OCI-LY7 (cell line): ENCODE measurements around the gene TUB. TPM values are rescaled to one million over a fixed set of nuclear protein-coding genes. Genes with fewer than 3 reads are reported as not detected.

Source experiments
- Bru-seq: library from RNA; stranded (reverse); fragments of 400-500 nt; gene quantifications from one replicate; lab custom pipeline; 2021; lab: Mats Ljungman, UMichigan
- BruChase-seq, 2 experiments: library from RNA; stranded (reverse); fragments of 400-500 nt; gene quantifications; one replicate each; lab custom pipeline; 2021; lab: Mats Ljungman, UMichigan
- BruUV-seq: library from RNA; stranded (reverse); fragments of 400-500 nt; replicated peaks from 2 replicates; lab custom pipeline; 2021; lab: Mats Ljungman, UMichigan
- CTCF ChIA-PET: fragments of 300-600 bp; sonication (Branson Sonifier 250); formaldehyde crosslinking; loops from one replicate; lab custom pipeline; 2022; ENCODE audit warnings: antibody characterized with exemption; ENCODE audit not compliant: unreplicated experiment; lab: Charles Lee
- POLR2A ChIA-PET: fragments of 300-600 bp; sonication (Branson Sonifier 250); formaldehyde crosslinking; loops from one replicate; lab custom pipeline; 2022; ENCODE audit warnings: antibody characterized with exemption; lab: Charles Lee
- DNase-seq: peaks from one replicate; pipeline ENCODE4 v3.0.0-alpha.2; 2015; ENCODE audit warnings: low spot score
- H2AFZ ChIP-seq: fragments of 200-600 bp; sonication (generic), shearing (Covaris generic); 2 replicates; pipeline ENCODE4 v1.6.1; 2014; ENCODE audit warnings: mild to moderate bottlenecking, antibody characterized with exemption, low read length, moderate library complexity
- H3K27ac ChIP-seq: fragments of 200-600 bp; sonication (generic); 2 replicates; pipeline ENCODE4 v1.5.1; 2014; ENCODE audit warnings: mixed run types, low read depth, mild to moderate bottlenecking, moderate library complexity, low read length, inconsistent platforms; ENCODE audit not compliant: poor library complexity, severe bottlenecking
- H3K36me3 ChIP-seq: fragments of 200-600 bp; sonication (generic); 2 replicates; pipeline ENCODE4 v1.6.1; 2014; ENCODE audit warnings: mild to moderate bottlenecking, antibody characterized with exemption, low read length, moderate library complexity, mixed read lengths; ENCODE audit not compliant: insufficient read depth
- H3K4me1 ChIP-seq: fragments of 200-600 bp; sonication (generic); 2 replicates; pipeline ENCODE4 v1.5.1; 2014; ENCODE audit warnings: mild to moderate bottlenecking, low read length; ENCODE audit not compliant: insufficient read depth, poor library complexity, severe bottlenecking
- H3K4me2 ChIP-seq: fragments of 200-600 bp; sonication (generic); 2 replicates; pipeline ENCODE4 v1.6.1; 2014; ENCODE audit warnings: mild to moderate bottlenecking, low read length
- H3K4me3 ChIP-seq: fragments of 200-600 bp; sonication (generic); 2 replicates; pipeline ENCODE4 v1.5.1; 2014; ENCODE audit warnings: mild to moderate bottlenecking, low read depth, low read length; ENCODE audit not compliant: poor library complexity, severe bottlenecking
- H3K79me2 ChIP-seq: fragments of 200-600 bp; sonication (generic); 2 replicates; pipeline ENCODE4 v1.6.1; 2016; ENCODE audit warnings: low read depth, mild to moderate bottlenecking, low read length, moderate library complexity, mixed read lengths; ENCODE audit not compliant: insufficient read depth
- H3K9me2 ChIP-seq: fragments of 200-600 bp; sonication (generic); 2 replicates; pipeline ENCODE4 v1.6.1; 2016; ENCODE audit warnings: mild to moderate bottlenecking, low read length, mixed read lengths; ENCODE audit not compliant: insufficient read depth
- H3K9me3 ChIP-seq: fragments of 200-600 bp; sonication (generic); 2 replicates; pipeline ENCODE4 v1.6.1; 2014; ENCODE audit warnings: mild to moderate bottlenecking, mixed run types, low read length, mixed read lengths
- H4K20me1 ChIP-seq: fragments of 200-600 bp; sonication (generic); 2 replicates; pipeline ENCODE4 v1.6.1; 2014; ENCODE audit warnings: mild to moderate bottlenecking, antibody characterized with exemption, low read length, moderate library complexity, mixed read lengths; ENCODE audit not compliant: insufficient read depth
- CTCF ChIP-seq: fragments of 200-600 bp; sonication (generic); conservative IDR thresholded peaks from 2 replicates; pipeline ENCODE4 v1.5.1; 2014; ENCODE audit warnings: mild to moderate bottlenecking, antibody characterized with exemption, low read length, moderate library complexity, mixed read lengths
- EZH2phosphoT487 ChIP-seq: fragments of 200-600 bp; sonication (generic); IDR thresholded peaks from 2 replicates; pipeline ENCODE4 v1.6.1; 2018; ENCODE audit warnings: low read depth, borderline replicate concordance, mild to moderate bottlenecking, mixed run types, antibody characterized with exemption, low read length, moderate library complexity, mixed read lengths
- intact Hi-C: fragments of 100-400 bp; cut with micrococcal nuclease; formaldehyde crosslinking; loops from one replicate; pipeline ENCODE4 v1.10.0; 2022; ENCODE audit not compliant: unreplicated experiment
- long read RNA-seq: library from polyadenylated mRNA; stranded (forward); transcript quantifications from one replicate; pipeline ENCODE4 v2.0.0, GENCODE V29; 2022
- total RNA-seq, 2 experiments: library from RNA; depleted of rRNA in 1 of 2; stranded (reverse); fragments of >200 nt in 1 of 2; shearing (Covaris generic) in 1 of 2; gene quantifications; 2 replicates each; pipeline ENCODE4 v1.2.3, GENCODE V29; 2014 to 2022

TUB gene
- total RNA-seq (2014; rRNA removed; shearing (Covaris generic)) (not detected in 2 replicates), total RNA-seq (2022) (not detected in 2 replicates), Bru-seq, nascent RNA (percentile 4 among the genes with signal in this experiment), BruChase-seq, experiment 1, labeled RNA remaining after a 6-hour chase (not detected), BruChase-seq, experiment 2, labeled RNA remaining after a 2-hour chase (not detected)
- long read RNA-seq: 0 reads

- no peaks in the 10 kb centered on the region for H3K4me1 ChIP-seq
- no peak for DNase-seq
- no peaks in the 10 kb centered on the region for H3K36me3 ChIP-seq
- no peaks in the 10 kb centered on the region for H3K79me2 ChIP-seq
- CTCF ChIA-PET: no interaction called here
- intact Hi-C loops: no loop called here
- H4K20me1 ChIP-seq: no peaks in the 10 kb centered on the region
- no peak within 1 kb of the TSS for H3K4me2 ChIP-seq
- no peak within 1 kb of the TSS for H2AFZ ChIP-seq
- H3K9me3 ChIP-seq: no peaks in the 10 kb centered on the region
- H3K9me2 ChIP-seq: no peaks in the 10 kb centered on the region
- no peak within 1 kb of the TSS for H3K4me3 ChIP-seq
- no TSS peak for BruUV-seq
- POLR2A ChIA-PET: no interaction called here
- TF ChIP-seq CTCF (no peak), EZH2phosphoT487 (no peak)
- no peak within 1 kb of the TSS for H3K27ac ChIP-seq
Measured at GRCh38 chr11:8080674-8081590, at the start of gene TUB. Gene TUB, plus strand, starts transcription at chr11:8081211. Its CDS starts 300 bp downstream, at chr11:8081511.

- Histone ChIP-seq H3K79me2 (no peaks in the 10 kb centered on the region), H3K4me1 (no peaks in the 10 kb centered on the region), H3K4me3 (no peak overlapping the region), H3K36me3 (no peaks in the 10 kb centered on the region), H3K27ac (no peak overlapping the region), H3K9me3 (no peaks in the 10 kb centered on the region), H3K9me2 (no peaks in the 10 kb centered on the region), H2AFZ (no peak overlapping the region), H4K20me1 (no peaks in the 10 kb centered on the region), H3K4me2 (no peak overlapping the region)
- POLR2A ChIA-PET: no interaction called here
- CTCF ChIA-PET: no interaction called here
- BruUV-seq: no TSS peak
- DNase-seq: no peak
- TF ChIP-seq CTCF (no peak), EZH2phosphoT487 (no peak)
- intact Hi-C loops: loop anchor here (5.0 kb wide), 1 partner anchor 41 kb away; no protein-coding TSS in a partner anchor
Measured at GRCh38 chr11:8031248-8032115, 49.5 kb upstream of the TUB start.
